Neuronal stem cell (in vitro differentiated cells): ENCODE data around the gene RBP7.
"Not testable (repeated sequence)": the region's sequence is repeated elsewhere in the genome, so short reads cannot be mapped to it uniquely, and the experiment has no call there.

Experiments
- DNase-seq: peaks from one replicate; pipeline ENCODE4 v3.0.0-alpha.2; 2013; ENCODE audit warnings: low spot score
- H2AFZ ChIP-seq: one replicate; pipeline ENCODE4 v1.6.1; 2013; ENCODE audit warnings: mild to moderate bottlenecking, low read length, inconsistent platforms
- H2AK5ac ChIP-seq: 2 replicates; pipeline ENCODE4 v1.6.1; 2013; ENCODE audit warnings: low read depth, mild to moderate bottlenecking, inconsistent platforms, low read length, moderate library complexity, mixed read lengths
- H2BK120ac ChIP-seq: 2 replicates; pipeline ENCODE4 v1.6.1; 2013; ENCODE audit warnings: low read depth, mild to moderate bottlenecking, inconsistent platforms, low read length, moderate library complexity, mixed read lengths
- H2BK12ac ChIP-seq: one replicate; pipeline ENCODE4 v1.6.1; 2013; ENCODE audit warnings: low read length, inconsistent platforms
- H2BK15ac ChIP-seq: 2 replicates; pipeline ENCODE4 v1.6.1; 2013; ENCODE audit warnings: mild to moderate bottlenecking, low read length, inconsistent platforms, mixed read lengths
- H2BK5ac ChIP-seq: one replicate; pipeline ENCODE4 v1.6.1; 2013; ENCODE audit warnings: inconsistent platforms, mild to moderate bottlenecking, low read length, moderate library complexity
- H3K14ac ChIP-seq: one replicate; pipeline ENCODE4 v1.6.1; 2013; ENCODE audit warnings: low read length, inconsistent platforms
- H3K18ac ChIP-seq: 2 replicates; pipeline ENCODE4 v1.6.1; 2013; ENCODE audit warnings: low read length, inconsistent platforms
- H3K23ac ChIP-seq: 2 replicates; pipeline ENCODE4 v1.6.1; 2013; ENCODE audit warnings: low read depth, mild to moderate bottlenecking, mixed read lengths, low read length, inconsistent platforms; ENCODE audit not compliant: poor library complexity
- H3K27ac ChIP-seq: replicated peaks from 3 replicates; pipeline ENCODE4 v1.5.1; 2013; ENCODE audit warnings: low read length, inconsistent platforms
- H3K27me3 ChIP-seq, 3 experiments: 2 replicates each; pipeline ENCODE4 v1.6.1; 2013; ENCODE audit warnings: low read length in 3 of 3, mild to moderate bottlenecking in 2 of 3, inconsistent platforms in 1 of 3, low read depth in 1 of 3, mixed read lengths in 1 of 3, moderate library complexity in 1 of 3; ENCODE audit not compliant: control insufficient read depth in 3 of 3, insufficient read depth in 3 of 3
- H3K36me3 ChIP-seq, 2 donors: replicated peaks in 1 of 2; 2 replicates each; pipeline ENCODE4 v1.6.1; 2013; ENCODE audit warnings: low read length in 2 of 2; ENCODE audit not compliant: control insufficient read depth in 2 of 2, insufficient read depth in 2 of 2
- H3K4ac ChIP-seq: 2 replicates; pipeline ENCODE4 v1.6.1; 2013; ENCODE audit warnings: inconsistent platforms, mild to moderate bottlenecking, low read length, moderate library complexity
- H3K4me1 ChIP-seq, 2 donors: 1 replicate in 1 of 2; 2 replicates in 1 of 2; pipeline ENCODE4 v1.6.1; 2013; ENCODE audit warnings: low read length in 2 of 2, low read depth in 1 of 2; ENCODE audit not compliant: control insufficient read depth in 2 of 2, insufficient read depth in 1 of 2
- H3K4me2 ChIP-seq: one replicate; pipeline ENCODE4 v1.6.1; 2013; ENCODE audit warnings: mild to moderate bottlenecking, low read length, inconsistent platforms; ENCODE audit not compliant: insufficient read depth, poor library complexity, severe bottlenecking
- H3K4me3 ChIP-seq, 2 donors: 2 replicates each; pipeline ENCODE4 v1.5.1; 2013; ENCODE audit warnings: low read length in 2 of 2, mild to moderate bottlenecking in 2 of 2, inconsistent platforms in 1 of 2, moderate library complexity in 1 of 2
- H3K79me1 ChIP-seq: one replicate; pipeline ENCODE4 v1.6.1; 2013; ENCODE audit warnings: low read depth, mild to moderate bottlenecking, inconsistent platforms, low read length, moderate library complexity
- H3K9ac ChIP-seq: one replicate; pipeline ENCODE4 v1.6.1; 2013; ENCODE audit warnings: mild to moderate bottlenecking, low read depth, low read length, inconsistent platforms; ENCODE audit not compliant: poor library complexity
- H3K9me3 ChIP-seq, 2 donors: replicated peaks in 1 of 2; 2 replicates each; pipeline versions ENCODE3 to v1.6.1; 2013; ENCODE audit warnings: low read length in 2 of 2, mild to moderate bottlenecking in 2 of 2, inconsistent platforms in 1 of 2, low read depth in 1 of 2, mixed read lengths in 1 of 2, moderate library complexity in 1 of 2; ENCODE audit not compliant: control insufficient read depth in 2 of 2, insufficient read depth in 1 of 2
- H4K8ac ChIP-seq: one replicate; pipeline ENCODE4 v1.6.1; 2013; ENCODE audit warnings: low read depth, mild to moderate bottlenecking, inconsistent platforms, low read length, moderate library complexity
- H4K91ac ChIP-seq: one replicate; pipeline ENCODE4 v1.6.1; 2013; ENCODE audit warnings: low read length, low read depth, mild to moderate bottlenecking, inconsistent platforms; ENCODE audit not compliant: poor library complexity
- WGBS, 2 donors: extraction: QIAGEN DNeasy Blood & Tissue Kit; methylation state at CpG; one replicate each; pipeline ENCODE4 v1.1.7; 2013; ENCODE audit warnings: missing lambda C conversion rate in 2 of 2, mixed read lengths in 1 of 2; ENCODE audit not compliant: insufficient read length in 2 of 2, insufficient replicate concordance in 1 of 2; ENCODE audit errors: extremely low coverage in 2 of 2; 5-methylcytosine and 5-hydroxymethylcytosine counted together

The RBP7 gene

DNA sequence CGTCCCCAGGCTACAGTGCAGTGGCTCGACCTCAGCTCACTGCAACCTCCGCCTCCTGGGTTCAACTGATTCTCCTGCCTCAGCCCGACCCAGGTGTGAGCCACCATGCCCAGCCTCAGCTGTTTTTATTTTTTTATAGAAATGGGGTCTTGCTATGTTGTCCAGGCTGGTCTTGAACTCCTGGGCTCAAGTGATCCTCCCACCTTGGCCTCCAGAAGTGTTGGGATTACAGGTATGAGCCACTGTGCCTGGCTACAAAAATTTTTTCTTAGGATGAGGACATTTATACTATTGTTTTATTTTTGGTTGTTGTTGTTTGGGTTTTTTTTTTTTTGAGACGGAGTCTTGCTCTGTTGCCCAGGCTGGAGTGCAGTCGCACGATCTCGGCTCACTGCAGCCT lies 8.2 kb downstream of the RBP7 start:
- not testable (repeated sequence) for H2BK15ac ChIP-seq, H4K8ac ChIP-seq, H2BK5ac ChIP-seq, DNase-seq, H3K14ac ChIP-seq, H2AFZ ChIP-seq, H2BK12ac ChIP-seq, H3K18ac ChIP-seq, H3K4me2 ChIP-seq, H3K79me1 ChIP-seq, H3K4ac ChIP-seq, H3K27me3 ChIP-seq, H3K9ac ChIP-seq, H2BK120ac ChIP-seq, H4K91ac ChIP-seq, H3K4me3 ChIP-seq, H3K27ac ChIP-seq, H2AK5ac ChIP-seq, H3K23ac ChIP-seq, H3K36me3 ChIP-seq, H3K9me3 ChIP-seq, H3K4me1 ChIP-seq
- WGBS, 2 donors = no CpG with 5 or more reads among the region's 8 CpGs

GRCh38 chr1:10007169-10007568 lies 10.1 kb downstream of the RBP7 start:
- H3K18ac ChIP-seq = no peak overlapping the region

GRCh38 chr1:10014016-10014415 lies 17.0 kb downstream of the RBP7 start:
- Histone ChIP-seq H3K27ac (no peak overlapping the region), H2BK12ac (no peak overlapping the region), H4K91ac (no peak overlapping the region), H4K8ac (no peak overlapping the region), H3K18ac (no peak overlapping the region), H3K27me3 (no peaks in the 10 kb centered on the region), H3K79me1 (no peaks in the 10 kb centered on the region), H3K9me3 (no peaks in the 10 kb centered on the region), H3K4me2 (no peak overlapping the region), H3K36me3 (no peaks in the 10 kb centered on the region), H3K9ac (no peak overlapping the region), H3K23ac (no peak overlapping the region), H2AK5ac (no peak overlapping the region), H3K4ac (no peak overlapping the region), H2AFZ (no peak overlapping the region), H3K14ac (no peak overlapping the region), H2BK120ac (no peak overlapping the region), H2BK15ac (no peak overlapping the region), H3K4me3 (no peak overlapping the region), H3K4me1 (no peaks in the 10 kb centered on the region), H2BK5ac (no peak overlapping the region)
- no peak for DNase-seq
- no CpG with 5 or more reads among the region's 5 CpGs for WGBS, 2 donors

More at GRCh38 chr1:10007169-10007568, 10.1 kb downstream of the RBP7 start:
- no peaks in the 10 kb centered on the region for H3K36me3 ChIP-seq
- H3K4ac ChIP-seq = no peak overlapping the region
- H3K79me1 ChIP-seq = no peaks in the 10 kb centered on the region
- no peak overlapping the region for H2AFZ ChIP-seq
- no peak overlapping the region for H3K23ac ChIP-seq
- no peaks in the 10 kb centered on the region for H3K9me3 ChIP-seq
- H2BK5ac ChIP-seq = no peak overlapping the region
- H3K4me2 ChIP-seq = no peak overlapping the region
- no peak overlapping the region for H3K27ac ChIP-seq
- H3K4me1 ChIP-seq = no peaks in the 10 kb centered on the region
- no CpG with 5 or more reads among the region's 4 CpGs for WGBS, 2 donors
- H3K9ac ChIP-seq = no peak overlapping the region
- H3K27me3 ChIP-seq = no peaks in the 10 kb centered on the region
- H3K14ac ChIP-seq = no peak overlapping the region
- H2BK120ac ChIP-seq = no peak overlapping the region
- no peak overlapping the region for H2AK5ac ChIP-seq
- DNase-seq = no peak
- H2BK15ac ChIP-seq = no peak overlapping the region
- no peak overlapping the region for H4K8ac ChIP-seq
- no peak overlapping the region for H2BK12ac ChIP-seq
- no peak overlapping the region for H3K4me3 ChIP-seq
- no peak overlapping the region for H4K91ac ChIP-seq

DNA sequence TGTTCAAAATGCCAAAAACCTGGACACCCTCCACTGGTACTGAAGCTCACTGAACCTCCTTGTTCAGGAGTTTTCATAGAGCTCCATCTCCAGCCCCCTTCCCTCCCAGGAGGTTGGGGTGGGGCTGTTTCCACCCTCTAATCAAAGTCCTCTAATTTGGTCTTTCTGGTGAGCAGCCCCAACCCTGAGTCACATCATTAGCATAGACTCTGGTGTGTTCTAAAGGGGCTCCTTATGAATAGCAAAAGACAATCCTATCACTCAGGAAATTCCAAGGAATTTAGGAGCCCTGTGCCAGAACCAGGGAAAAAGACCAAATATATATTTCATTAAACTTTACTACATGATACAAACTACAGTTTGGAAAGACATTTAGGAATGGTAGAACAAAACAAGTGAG lies 22.5 kb downstream of the RBP7 start:
- no peak overlapping the region for H2AFZ ChIP-seq
- no peak overlapping the region for H2BK15ac ChIP-seq
- no peak for DNase-seq
- H3K14ac ChIP-seq = no peak overlapping the region
- no peaks in the 10 kb centered on the region for H3K4me1 ChIP-seq
- no peaks in the 10 kb centered on the region for H3K27me3 ChIP-seq
- H3K9ac ChIP-seq = no peak overlapping the region
- H3K36me3 ChIP-seq = no peaks in the 10 kb centered on the region
- H3K9me3 ChIP-seq = no peaks in the 10 kb centered on the region
- no peak overlapping the region for H3K27ac ChIP-seq
- H3K4ac ChIP-seq = no peak overlapping the region
- H2AK5ac ChIP-seq = no peak overlapping the region
- no peak overlapping the region for H3K4me3 ChIP-seq
- H2BK120ac ChIP-seq = no peak overlapping the region
- H3K4me2 ChIP-seq = no peak overlapping the region
- no peak overlapping the region for H2BK5ac ChIP-seq
- H3K79me1 ChIP-seq = no peaks in the 10 kb centered on the region
- H4K8ac ChIP-seq = no peak overlapping the region
- H3K23ac ChIP-seq = no peak overlapping the region
- no peak overlapping the region for H2BK12ac ChIP-seq
- H4K91ac ChIP-seq = no peak overlapping the region
- no peak overlapping the region for H3K18ac ChIP-seq
